ENCODE results near the gene SLC6A12.

SLC6A12 gene

GRCh38 chr12:157644-158043 lies 56.3 kb downstream of the SLC6A12 start:
- no peak for DNase-seq

- no peak for DNase-seq
Observed at GRCh38 chr12:156945-157344, 57.0 kb downstream of the SLC6A12 start.

- no peak for DNase-seq
Observed at GRCh38 chr12:155646-156045, 58.3 kb downstream of the SLC6A12 start.

- DNase-seq, result no peak
Observed at GRCh38 chr12:155006-155405, 59.0 kb downstream of the SLC6A12 start.

- DNase-seq, result no peak
Observed at GRCh38 chr12:154058-154457, 59.9 kb downstream of the SLC6A12 start.

GRCh38 chr12:153080-153746 lies 60.7 kb downstream of the SLC6A12 start:
- peak; percentile 2 for DNase-seq

- no peak for DNase-seq
Observed at GRCh38 chr12:152440-152839, 61.5 kb downstream of the SLC6A12 start.

- no peak for DNase-seq
Observed at GRCh38 chr12:151579-151978, 62.4 kb downstream of the SLC6A12 start.

GRCh38 chr12:148676-149416 lies 65.1 kb downstream of the SLC6A12 start:
- DNase-seq, result no peak

- no peak for DNase-seq
Observed at GRCh38 chr12:147242-147641, 66.7 kb downstream of the SLC6A12 start.

- no peak for DNase-seq
Observed at GRCh38 chr12:145369-145960, 68.5 kb downstream of the SLC6A12 start.

- no peak for DNase-seq
Observed at GRCh38 chr12:144650-145284, 69.2 kb downstream of the SLC6A12 start.

- no peak for DNase-seq
Observed at GRCh38 chr12:143964-144649, 69.8 kb downstream of the SLC6A12 start.

GRCh38 chr12:140162-140561 lies 73.8 kb downstream of the SLC6A12 start:
- no peak for DNase-seq
